ENCODE measurements around the gene NDUFA5. TPM values are rescaled to one million over a fixed set of nuclear protein-coding genes. Genes with fewer than 3 reads are reported as not detected.

The NDUFA5 gene
- total RNA-seq, 4 donors from 2014 or later: 27.2 to 97.6 (median 85.0) TPM

DNA sequence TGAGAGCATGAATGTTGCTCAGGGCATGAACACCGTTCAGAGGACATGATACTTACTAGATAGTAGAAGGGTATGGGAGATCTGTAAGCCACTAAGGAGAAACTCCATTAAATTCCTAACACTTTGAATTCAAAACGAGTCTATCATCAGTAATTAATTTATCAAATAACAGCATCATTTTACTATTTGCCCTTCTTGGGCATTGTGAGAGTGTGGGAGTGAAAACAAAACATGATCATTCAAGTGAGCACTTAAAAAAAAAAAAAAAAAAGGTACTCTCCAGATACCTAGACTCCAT is 23.5 kb upstream of the NDUFA5 start:
- intact Hi-C loops (cut with DNase I; ENCODE audit: low total_unique reads): no loop called here

GRCh38 chr7:123580406-123581161 is 23.0 kb upstream of the NDUFA5 start:
- Histone ChIP-seq H3K27ac (no peak overlapping the region), H3K36me3 (no peaks in the 10 kb centered on the region), H3K4me1 (no peaks in the 10 kb centered on the region), H3K9me3 (no peaks in the 10 kb centered on the region), H3K4me3 (no peak overlapping the region), H3K27me3 (no peaks in the 10 kb centered on the region)
- intact Hi-C loops (cut with DNase I; ENCODE audit: low total_unique reads): no loop called here
- TF ChIP-seq, protein P1, sequence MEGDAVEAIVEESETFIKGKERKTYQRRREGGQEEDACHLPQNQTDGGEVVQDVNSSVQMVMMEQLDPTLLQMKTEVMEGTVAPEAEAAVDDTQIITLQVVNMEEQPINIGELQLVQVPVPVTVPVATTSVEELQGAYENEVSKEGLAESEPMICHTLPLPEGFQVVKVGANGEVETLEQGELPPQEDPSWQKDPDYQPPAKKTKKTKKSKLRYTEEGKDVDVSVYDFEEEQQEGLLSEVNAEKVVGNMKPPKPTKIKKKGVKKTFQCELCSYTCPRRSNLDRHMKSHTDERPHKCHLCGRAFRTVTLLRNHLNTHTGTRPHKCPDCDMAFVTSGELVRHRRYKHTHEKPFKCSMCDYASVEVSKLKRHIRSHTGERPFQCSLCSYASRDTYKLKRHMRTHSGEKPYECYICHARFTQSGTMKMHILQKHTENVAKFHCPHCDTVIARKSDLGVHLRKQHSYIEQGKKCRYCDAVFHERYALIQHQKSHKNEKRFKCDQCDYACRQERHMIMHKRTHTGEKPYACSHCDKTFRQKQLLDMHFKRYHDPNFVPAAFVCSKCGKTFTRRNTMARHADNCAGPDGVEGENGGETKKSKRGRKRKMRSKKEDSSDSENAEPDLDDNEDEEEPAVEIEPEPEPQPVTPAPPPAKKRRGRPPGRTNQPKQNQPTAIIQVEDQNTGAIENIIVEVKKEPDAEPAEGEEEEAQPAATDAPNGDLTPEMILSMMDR (IDR thresholded peaks at IDR 0.05): peak; percentile 33 to 53 (median 36)
- TF ChIP-seq POLR2A (IDR thresholded peaks at IDR 0.05): no peak
- no peak for DNase-seq

More for the DNA sequence above, 23.5 kb upstream of the NDUFA5 start:
- no peak overlapping the region for H3K4me3 ChIP-seq
- H3K36me3 ChIP-seq: no peaks in the 10 kb centered on the region
- no peaks in the 10 kb centered on the region for H3K9me3 ChIP-seq
- DNase-seq: no peak
- no peak overlapping the region for H3K27ac ChIP-seq
- H3K27me3 ChIP-seq: no peaks in the 10 kb centered on the region
- no peaks in the 10 kb centered on the region for H3K4me1 ChIP-seq
- TF ChIP-seq, protein P1 (IDR thresholded peaks at IDR 0.05): no peak
- no peak for TF ChIP-seq POLR2A (IDR thresholded peaks at IDR 0.05)

DNA sequence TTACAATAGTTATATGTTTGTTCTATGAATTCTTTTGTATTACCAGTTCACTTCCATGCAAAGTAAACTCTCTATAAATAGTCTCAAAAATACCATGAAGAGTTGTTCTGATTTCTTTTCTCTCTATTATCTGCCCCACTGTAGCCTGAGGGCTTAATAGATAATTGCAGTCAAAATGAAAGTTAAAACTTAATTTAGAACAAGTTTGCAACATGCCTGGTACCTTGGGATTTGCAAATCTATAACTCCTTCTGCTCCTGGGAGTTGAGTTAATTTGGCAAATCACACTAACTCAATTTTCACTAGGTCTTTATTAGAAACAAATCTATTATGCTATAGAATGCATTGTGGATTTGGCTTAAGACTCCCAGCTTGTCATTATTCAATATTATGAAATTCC is 21.8 kb upstream of the NDUFA5 start:
- no peak for DNase-seq
- H3K9me3 ChIP-seq: no peaks in the 10 kb centered on the region
- no peaks in the 10 kb centered on the region for H3K36me3 ChIP-seq
- intact Hi-C loops (cut with DNase I; ENCODE audit: low total_unique reads): no loop called here
- no peak overlapping the region for H3K27ac ChIP-seq
- no peak for TF ChIP-seq POLR2A (IDR thresholded peaks at IDR 0.05)
- TF ChIP-seq, protein P1 (IDR thresholded peaks at IDR 0.05): no peak
- H3K4me3 ChIP-seq: no peak overlapping the region
- no peaks in the 10 kb centered on the region for H3K27me3 ChIP-seq
- H3K4me1 ChIP-seq: no peaks in the 10 kb centered on the region

- intact Hi-C loops (cut with DNase I; ENCODE audit: low total_unique reads): no loop called here
Observed at GRCh38 chr7:123573896-123574467, 16.4 kb upstream of the NDUFA5 start.

GRCh38 chr7:123573341-123573740 is 15.7 kb upstream of the NDUFA5 start:
- Histone ChIP-seq H3K4me3 (no peak overlapping the region), H3K4me1 (no peaks in the 10 kb centered on the region), H3K27ac (no peak overlapping the region), H3K27me3 (no peaks in the 10 kb centered on the region), H3K36me3 (no peaks in the 10 kb centered on the region), H3K9me3 (no peaks in the 10 kb centered on the region)
- TF ChIP-seq, protein P1 (IDR thresholded peaks at IDR 0.05): no peak
- TF ChIP-seq POLR2A (IDR thresholded peaks at IDR 0.05): no peak
- intact Hi-C loops (cut with DNase I; ENCODE audit: low total_unique reads): no loop called here
- DNase-seq: no peak

More at GRCh38 chr7:123573896-123574467, 16.4 kb upstream of the NDUFA5 start:
- no peak for DNase-seq
- H3K27me3 ChIP-seq: no peaks in the 10 kb centered on the region
- TF ChIP-seq POLR2A (IDR thresholded peaks at IDR 0.05): no peak
- TF ChIP-seq, protein P1 (IDR thresholded peaks at IDR 0.05): no peak
- H3K27ac ChIP-seq: no peak overlapping the region
- H3K36me3 ChIP-seq: no peaks in the 10 kb centered on the region
- H3K9me3 ChIP-seq: no peaks in the 10 kb centered on the region
- no peak overlapping the region for H3K4me3 ChIP-seq
- no peaks in the 10 kb centered on the region for H3K4me1 ChIP-seq
